Keratinocyte (primary cell): Measurements from ENCODE around the gene NRIP2. TPM values are rescaled to one million over a fixed set of nuclear protein-coding genes. Genes with fewer than 3 reads are reported as not detected.

Experiments
- DNase-seq: peaks from one replicate; pipeline ENCODE4 v3.0.0-alpha.2; 2011; ENCODE audit warnings: low read depth, missing footprints, low spot score
- FAIRE-seq: peaks from 2 replicates; lab custom pipeline; 2011; peaks lifted over from hg19 to GRCh38; lab: Jason Lieb, UNC
- H2AFZ ChIP-seq: 2 replicates; pipeline ENCODE4 v1.6.0; 2012; ENCODE audit warnings: low read length, control low read depth, inconsistent platforms; ENCODE audit not compliant: control insufficient read depth
- H3K27ac ChIP-seq: 2 replicates; pipeline ENCODE4 v1.5.1; 2011; ENCODE audit warnings: low read length; ENCODE audit not compliant: control insufficient read depth, insufficient read depth
- H3K27me3 ChIP-seq: 3 replicates; pipeline ENCODE4 v1.6.0; 2011; ENCODE audit warnings: low read length; ENCODE audit not compliant: control insufficient read depth, insufficient read depth; ENCODE audit errors: extremely low read depth
- H3K36me3 ChIP-seq, 2 experiments: 2 replicates in 1 of 2; 3 replicates in 1 of 2; pipeline ENCODE4 v1.5.1; 2011; ENCODE audit warnings: low read length in 2 of 2, mild to moderate bottlenecking in 1 of 2; ENCODE audit not compliant: control insufficient read depth in 2 of 2, insufficient read depth in 2 of 2; ENCODE audit errors: extremely low read depth in 1 of 2
- H3K4me1 ChIP-seq: 3 replicates; pipeline ENCODE4 v1.5.1; 2011; ENCODE audit warnings: low read length; ENCODE audit not compliant: control insufficient read depth, insufficient read depth; ENCODE audit errors: extremely low read depth
- H3K4me2 ChIP-seq: 3 replicates; pipeline ENCODE4 v1.6.0; 2011; ENCODE audit warnings: low read depth, low read length; ENCODE audit not compliant: control insufficient read depth, insufficient read depth; ENCODE audit errors: extremely low read depth
- H3K4me3 ChIP-seq, 3 experiments: fragments of 200-600 bp in 1 of 3; sonication (generic) in 1 of 3; 2 replicates in 2 of 3; 3 replicates in 1 of 3; pipeline ENCODE4 v1.5.1; 2011 to 2016; ENCODE audit warnings: low read length in 3 of 3, mild to moderate bottlenecking in 3 of 3, control low read depth in 2 of 3, inconsistent platforms in 1 of 3, low read depth in 1 of 3, mixed read lengths in 1 of 3, mixed run types in 1 of 3, moderate library complexity in 1 of 3; ENCODE audit not compliant: control insufficient read depth in 2 of 3, insufficient read depth in 2 of 3; ENCODE audit errors: extremely low read depth in 1 of 3
- H3K79me2 ChIP-seq: 2 replicates; pipeline ENCODE4 v1.6.0; 2012; ENCODE audit warnings: low read length; ENCODE audit not compliant: control insufficient read depth, insufficient read depth
- H3K9ac ChIP-seq: 3 replicates; pipeline ENCODE4 v1.6.0; 2011; ENCODE audit warnings: low read length; ENCODE audit not compliant: control insufficient read depth, insufficient read depth; ENCODE audit errors: extremely low read depth
- H3K9me1 ChIP-seq: 3 replicates; pipeline ENCODE4 v1.6.0; 2011; ENCODE audit warnings: low read length; ENCODE audit not compliant: control insufficient read depth, insufficient read depth; ENCODE audit errors: extremely low read depth
- H3K9me3 ChIP-seq: 2 replicates; pipeline ENCODE4 v1.5.1; 2012; ENCODE audit warnings: low read depth, low read length; ENCODE audit not compliant: control insufficient read depth
- H4K20me1 ChIP-seq: 3 replicates; pipeline ENCODE4 v1.6.0; 2011; ENCODE audit warnings: low read length; ENCODE audit not compliant: control insufficient read depth, insufficient read depth; ENCODE audit errors: extremely low read depth
- CTCF ChIP-seq, 3 experiments: IDR thresholded peaks in 1 of 3; conservative IDR thresholded peaks in 1 of 3; optimal IDR thresholded peaks in 1 of 3; 2 replicates in 2 of 3; 3 replicates in 1 of 3; pipeline versions ENCODE3 to v1.5.1; 2011; ENCODE audit warnings: low read length in 3 of 3, mild to moderate bottlenecking in 3 of 3, moderate library complexity in 2 of 3, control low read depth in 1 of 3, inconsistent platforms in 1 of 3; ENCODE audit not compliant: insufficient read depth in 2 of 3; ENCODE audit errors: extremely low read depth in 1 of 3
- EZH2 ChIP-seq: IDR thresholded peaks from one replicate; pipeline ENCODE4 v1.6.1; 2012; ENCODE audit warnings: inconsistent platforms, mild to moderate bottlenecking, low read length, moderate library complexity
- dilution Hi-C: fragments of 300-500 bp; cut with MboI; formaldehyde crosslinking; loops from one replicate; pipeline ENCODE4 v1.7.0; 2020; ENCODE audit warnings: low sequenced_read_pairs; ENCODE audit not compliant: extremely low pct_ligation_motif_present
- polyA plus RNA-seq, 5 experiments: library from polyadenylated mRNA; depleted of rRNA in 3 of 5; stranded (reverse) in 3 of 5; stranded (forward) in 1 of 5; unstranded in 1 of 5; fragments of >200 nt; gene quantifications; 1 replicate in 1 of 5; 2 replicates in 3 of 5; 3 replicates in 1 of 5; pipeline versions ENCODE4 v1.2.1 to v1.2.3, GENCODE V29; 2011 to 2012; ENCODE audit warnings: missing spikeins in 2 of 5, low read depth in 1 of 5, low replicate concordance in 1 of 5

The NRIP2 gene
- polyA plus RNA-seq, 1 donor (not counting 4 experiments of a cell fraction or from before 2014, with no cell fraction given), result not detected

- no peak overlapping the region for H3K27ac ChIP-seq
- no peak overlapping the region for H3K9ac ChIP-seq
- no peaks in the 10 kb centered on the region for H3K9me1 ChIP-seq
- H3K27me3 ChIP-seq, result no peaks in the 10 kb centered on the region
- no peak for DNase-seq
- no peak for FAIRE-seq
- H3K79me2 ChIP-seq, result peaks cover 26% of the 10 kb centered on the region
- no peak overlapping the region for H2AFZ ChIP-seq
- no peaks in the 10 kb centered on the region for H3K9me3 ChIP-seq
- TF ChIP-seq EZH2 (no peak), CTCF (optimal IDR thresholded peaks at IDR 0.05 in 1 of 3, IDR thresholded peaks at IDR 0.05 in 1 of 3, conservative IDR thresholded peaks at IDR 0.05 in 1 of 3; ENCODE audit: extremely low read depth in 1 of 3, insufficient read depth in 2 of 3, low read length in 3 of 3) (no peak)
- no peak overlapping the region for H3K4me2 ChIP-seq
- peaks cover 29% of the 10 kb centered on the region for H3K4me1 ChIP-seq
- H3K4me3 ChIP-seq, result no peak overlapping the region
- H4K20me1 ChIP-seq, result peaks cover 15% of the 10 kb centered on the region
- H3K36me3 ChIP-seq, result peaks cover 62 to 76% of the 10 kb centered on the region in 2 experiments
- dilution Hi-C loops, result no loop called here
Observed at GRCh38 chr12:2801044-2801783, 33.6 kb downstream of the NRIP2 start.

DNA sequence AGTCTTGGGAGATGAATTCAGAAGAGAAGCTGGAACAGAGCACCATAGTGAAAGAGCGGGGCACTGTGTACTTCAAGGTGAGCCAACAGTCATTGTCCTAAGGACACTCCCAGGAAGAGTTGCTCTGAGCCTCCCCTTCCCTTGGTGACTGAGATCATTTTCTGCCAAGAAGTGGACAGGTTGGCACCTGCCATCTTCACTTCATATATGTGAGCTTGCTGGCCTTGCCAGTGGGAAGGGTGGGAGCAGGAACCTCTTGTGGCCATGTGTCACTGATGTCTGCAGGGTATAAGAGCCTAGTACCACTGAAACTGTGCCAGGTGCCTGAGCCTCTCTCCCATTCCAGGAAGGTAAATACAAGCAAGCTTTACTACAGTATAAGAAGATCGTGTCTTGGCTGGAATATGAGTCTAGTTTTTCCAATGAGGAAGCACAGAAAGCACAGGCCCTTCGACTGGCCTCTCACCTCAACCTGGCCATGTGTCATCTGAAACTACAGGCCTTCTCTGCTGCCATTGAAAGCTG lies 34.7 kb downstream of the NRIP2 start:
- dilution Hi-C loops, result no loop called here
- Histone ChIP-seq H4K20me1 (peaks cover 15% of the 10 kb centered on the region), H3K79me2 (peaks cover 34% of the 10 kb centered on the region), H3K4me1 (peaks cover 29% of the 10 kb centered on the region), H3K36me3 (peaks cover 57 to 66% of the 10 kb centered on the region in 2 experiments), H3K9me1 (no peaks in the 10 kb centered on the region), H3K9me3 (no peaks in the 10 kb centered on the region), H3K9ac (no peak overlapping the region), H3K4me2 (peak overlapping the region; percentile 2), H3K27ac (peak overlapping the region; percentile 24), H3K27me3 (no peaks in the 10 kb centered on the region), H3K4me3 (no peak overlapping the region), H2AFZ (no peak overlapping the region)
- peak; percentile 57 for FAIRE-seq
- TF ChIP-seq EZH2 (no peak), CTCF (optimal IDR thresholded peaks at IDR 0.05 in 1 of 3, IDR thresholded peaks at IDR 0.05 in 1 of 3, conservative IDR thresholded peaks at IDR 0.05 in 1 of 3; ENCODE audit: extremely low read depth in 1 of 3, insufficient read depth in 2 of 3, low read length in 3 of 3) (no peak)
- peak; percentile 44 for DNase-seq
